ENCODE results near the gene CACNA1A.

The CACNA1A gene

GRCh38 chr19:13356686-13357280 is 149.5 kb downstream of the CACNA1A start:
- DNase-seq = no peak

DNA sequence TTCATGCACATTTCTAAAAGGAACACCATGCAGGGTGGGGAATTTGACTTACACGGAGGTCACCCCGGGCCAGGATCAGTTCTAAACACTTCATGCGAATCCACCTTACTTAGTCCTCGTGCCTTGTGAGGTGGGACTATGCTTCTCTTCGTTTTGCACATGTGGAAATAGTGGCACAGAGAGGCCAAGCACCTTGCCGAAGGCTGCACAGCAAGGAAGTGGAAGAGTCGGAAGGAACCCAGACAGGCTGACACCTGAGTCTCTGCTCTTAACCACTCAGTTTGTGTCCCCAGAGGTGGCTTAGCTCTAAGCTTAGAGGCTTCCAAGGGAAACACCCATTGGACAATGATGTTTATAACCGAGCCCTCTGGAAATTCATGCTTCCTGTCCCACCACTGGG is 150.1 kb downstream of the CACNA1A start:
- no peak for DNase-seq

DNA sequence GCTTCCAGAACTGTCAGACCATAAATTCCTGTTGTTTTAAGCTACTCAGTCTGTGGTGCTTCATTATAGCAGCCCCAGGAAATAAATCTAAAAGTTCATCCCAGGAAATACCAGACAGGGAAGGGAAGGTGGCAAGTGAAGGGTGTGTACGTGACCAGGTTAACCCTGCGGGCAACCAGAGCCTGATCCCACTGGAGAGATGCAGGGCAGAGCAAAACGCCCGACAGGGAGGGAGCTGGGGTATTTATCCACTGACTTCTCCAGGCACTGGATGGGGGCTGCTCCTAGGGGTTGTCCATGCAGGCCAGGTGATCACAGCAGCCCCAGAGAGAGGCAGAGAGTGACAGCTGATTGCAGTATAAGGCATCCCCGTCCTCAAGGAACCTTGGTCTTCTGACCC is 150.9 kb downstream of the CACNA1A start:
- no peak for DNase-seq

DNA sequence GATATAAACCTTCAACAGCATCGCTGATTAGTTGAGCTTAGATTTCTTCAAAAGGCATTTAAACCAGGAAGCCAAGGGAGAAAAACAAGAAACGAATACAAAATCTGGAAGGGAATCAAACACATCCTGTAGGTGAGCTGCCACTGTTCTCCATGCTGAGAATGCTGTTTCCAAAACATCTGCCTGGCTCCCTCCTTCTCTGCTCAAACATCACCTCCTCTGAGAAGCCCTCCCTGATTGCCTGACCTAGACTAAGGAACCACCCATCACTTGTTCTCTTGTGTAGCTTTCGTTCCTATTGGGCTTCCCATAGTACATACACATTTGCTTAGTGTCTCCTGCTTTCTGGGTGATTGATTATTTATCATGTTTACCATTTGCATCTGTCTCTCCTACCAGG is 152.7 kb downstream of the CACNA1A start:
- no peak for DNase-seq

DNA sequence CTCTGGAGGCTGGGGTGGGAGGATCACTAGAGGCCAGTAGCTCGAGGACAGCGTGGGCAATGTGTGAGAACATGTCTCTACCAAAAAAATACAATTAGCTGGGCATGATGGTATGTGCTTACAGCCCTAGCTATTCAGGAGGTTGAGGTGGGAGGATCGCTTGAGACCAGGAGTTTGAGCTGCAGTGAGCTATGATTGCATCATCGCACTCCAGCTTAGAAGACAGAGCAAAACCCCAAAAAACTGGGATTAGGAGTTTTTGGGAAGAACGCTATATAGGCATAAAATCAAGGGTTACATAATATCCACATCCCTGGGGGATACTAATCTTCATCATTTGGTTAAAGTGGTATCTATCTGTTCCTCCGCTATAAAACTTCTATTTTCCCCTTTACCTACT is 155.5 kb downstream of the CACNA1A start:
- no peak for DNase-seq

GRCh38 chr19:13350072-13350471 is 156.2 kb downstream of the CACNA1A start:
- DNase-seq = no peak

GRCh38 chr19:13347367-13347766 is 158.9 kb downstream of the CACNA1A start:
- DNase-seq = no peak

DNA sequence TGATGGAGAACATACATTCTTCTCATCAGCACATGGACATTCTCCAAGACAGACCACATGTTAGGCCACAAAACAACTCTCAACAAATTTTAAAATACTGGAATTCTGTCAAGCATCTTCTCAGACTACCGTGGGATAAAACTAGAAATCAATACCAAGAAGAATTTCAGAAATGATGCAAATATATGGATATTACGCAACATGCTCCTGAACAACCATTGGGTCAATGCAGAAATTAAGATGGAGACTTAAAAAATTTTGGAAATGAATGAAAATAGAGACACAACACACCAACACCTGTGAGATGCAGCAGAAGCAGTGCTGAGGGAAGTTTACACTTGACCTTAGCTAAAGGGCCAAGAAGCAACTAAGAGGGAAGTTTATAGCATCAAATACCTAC is 162.8 kb downstream of the CACNA1A start:
- DNase-seq = no peak

DNA sequence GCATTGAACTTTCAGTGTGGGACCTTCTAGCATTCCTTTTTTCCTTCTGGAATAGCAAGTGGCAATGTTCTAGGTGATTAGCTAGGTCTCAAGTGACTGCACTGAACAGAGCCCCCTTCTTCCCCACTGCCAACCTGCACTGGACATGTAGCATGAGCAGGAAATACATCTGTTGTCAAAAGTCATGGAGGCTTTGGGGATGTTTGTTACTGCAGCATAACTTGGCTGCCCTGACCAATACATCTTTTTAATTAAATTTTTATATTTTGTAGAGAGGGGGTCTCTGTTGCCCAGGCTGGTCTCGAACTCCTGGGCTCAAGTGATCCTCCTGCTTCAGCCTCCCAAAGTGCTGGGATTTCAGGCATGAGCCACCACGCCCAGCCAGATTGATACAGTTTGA is 163.6 kb downstream of the CACNA1A start:
- DNase-seq = no peak

- DNase-seq = no peak
Measured at GRCh38 chr19:13339869-13340268, 166.4 kb downstream of the CACNA1A start.

DNA sequence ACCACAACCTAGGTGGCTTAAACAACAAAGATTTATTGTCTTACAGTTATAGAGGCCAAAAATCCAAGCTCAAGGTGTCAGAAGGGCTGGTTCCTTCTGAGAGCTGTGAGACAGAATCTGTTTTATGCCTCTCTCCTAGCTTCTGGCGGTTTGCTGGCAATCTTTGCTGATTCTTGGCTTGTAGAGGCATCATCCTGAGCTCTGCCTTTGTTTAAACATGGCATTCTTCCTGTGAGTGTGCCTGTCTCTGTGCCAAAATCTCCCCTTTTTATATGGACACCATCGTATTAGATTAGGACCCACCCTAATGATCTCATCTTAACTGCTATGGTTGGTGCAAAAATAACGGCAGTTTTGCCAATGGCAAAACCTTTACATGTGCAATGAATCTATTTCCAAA is 169.1 kb downstream of the CACNA1A start:
- DNase-seq = no peak

DNA sequence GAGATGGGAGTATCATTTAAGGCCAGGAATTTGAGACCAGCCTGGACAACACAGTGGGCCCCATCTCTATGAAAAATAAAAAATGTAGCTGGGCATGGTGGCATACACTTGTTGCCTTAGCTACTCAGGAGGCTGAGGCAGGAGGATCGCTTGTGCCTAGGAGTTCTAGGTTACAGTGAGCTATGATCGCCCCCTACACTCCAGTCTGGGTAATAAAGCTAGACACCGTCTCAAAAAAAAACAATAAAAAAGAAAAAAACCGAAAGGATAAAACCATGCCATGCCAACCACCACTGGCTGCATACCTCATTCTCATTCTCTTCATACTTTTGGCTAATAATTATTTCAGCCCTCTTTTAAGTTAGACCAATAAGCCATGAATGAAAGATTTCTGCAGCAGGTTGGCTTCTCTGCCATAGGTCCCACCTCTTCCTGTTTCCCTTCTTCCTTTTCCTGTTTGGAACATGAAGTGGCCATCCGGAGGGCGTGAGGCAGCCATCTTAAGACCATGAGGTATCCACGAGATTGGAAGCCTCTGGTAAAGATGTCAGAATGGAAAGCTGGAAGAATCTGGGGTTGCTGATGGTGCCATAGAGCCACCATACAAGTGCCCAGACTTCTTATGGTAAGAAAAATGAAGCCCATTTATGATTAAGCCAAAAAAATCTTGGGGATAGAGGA is 171.3 kb downstream of the CACNA1A start:
- no peak for DNase-seq

- no peak for DNase-seq
Measured at GRCh38 chr19:13330285-13330684, 176.0 kb downstream of the CACNA1A start.

- no peak for DNase-seq
Measured at GRCh38 chr19:13329766-13330165, 176.5 kb downstream of the CACNA1A start.

GRCh38 chr19:13328241-13328640 is 178.0 kb downstream of the CACNA1A start:
- no peak for DNase-seq

- no peak for DNase-seq
Measured at GRCh38 chr19:13319526-13319925, 186.8 kb downstream of the CACNA1A start.

DNA sequence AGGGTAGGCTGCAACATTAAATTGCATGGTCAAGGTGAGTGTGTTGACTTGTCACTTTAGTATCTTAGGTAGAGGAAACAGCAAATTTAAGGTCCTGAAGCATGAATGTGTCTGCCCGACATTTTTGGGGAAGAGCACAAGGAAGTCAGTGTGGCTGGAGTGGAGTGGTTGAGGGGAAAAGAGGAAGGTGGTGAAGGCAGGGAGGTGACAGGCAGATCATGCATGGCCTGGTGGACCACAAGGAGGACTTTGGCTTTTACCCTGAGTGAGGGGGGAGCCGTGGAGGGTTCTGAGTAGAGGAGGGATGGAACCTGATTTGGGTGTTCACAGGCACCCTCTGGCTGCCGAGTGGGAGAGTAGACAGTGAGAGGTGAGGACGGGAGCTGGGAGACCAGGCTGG is 188.1 kb downstream of the CACNA1A start:
- no peak for DNase-seq

DNA sequence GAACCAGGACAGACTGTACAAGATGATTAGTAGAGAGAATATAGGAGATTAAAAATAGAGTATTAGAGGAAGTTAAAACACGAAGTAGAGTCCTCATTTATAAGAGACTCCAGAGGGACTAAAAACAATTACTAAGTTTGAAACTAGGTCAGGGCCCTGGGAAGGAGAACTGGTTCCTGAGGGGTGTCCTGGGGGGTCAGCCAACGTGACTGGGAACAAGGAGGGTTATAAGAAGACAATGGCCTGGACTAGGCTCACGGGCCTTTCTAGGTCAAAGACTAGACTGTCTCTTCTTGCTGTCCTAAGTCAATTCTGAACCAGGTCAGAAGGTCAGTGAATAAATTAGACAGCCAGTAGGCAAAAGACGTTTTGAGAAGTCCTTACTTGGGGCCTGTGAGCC is 190.8 kb downstream of the CACNA1A start:
- DNase-seq = no peak

DNA sequence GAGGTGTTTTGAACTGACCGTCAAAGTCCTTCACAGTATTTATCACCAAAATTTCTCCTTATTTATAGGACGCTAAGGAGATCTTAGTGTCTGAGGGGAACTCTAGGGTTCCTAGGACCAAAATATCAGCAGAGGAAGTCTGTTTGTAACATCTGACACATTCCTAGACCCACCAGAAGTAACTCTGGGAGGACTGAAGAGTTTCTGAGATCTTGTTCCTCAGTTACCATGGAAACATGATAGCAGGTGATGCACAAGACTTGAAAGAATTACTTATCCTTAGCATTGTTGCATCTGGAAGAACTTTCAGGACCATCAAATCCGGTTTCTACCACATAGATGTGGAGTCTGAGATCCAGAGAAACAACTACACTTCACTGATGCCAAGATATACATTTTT is 191.5 kb downstream of the CACNA1A start:
- no peak for DNase-seq

- DNase-seq = no peak
Measured at GRCh38 chr19:13313875-13314274, 192.4 kb downstream of the CACNA1A start.

DNA sequence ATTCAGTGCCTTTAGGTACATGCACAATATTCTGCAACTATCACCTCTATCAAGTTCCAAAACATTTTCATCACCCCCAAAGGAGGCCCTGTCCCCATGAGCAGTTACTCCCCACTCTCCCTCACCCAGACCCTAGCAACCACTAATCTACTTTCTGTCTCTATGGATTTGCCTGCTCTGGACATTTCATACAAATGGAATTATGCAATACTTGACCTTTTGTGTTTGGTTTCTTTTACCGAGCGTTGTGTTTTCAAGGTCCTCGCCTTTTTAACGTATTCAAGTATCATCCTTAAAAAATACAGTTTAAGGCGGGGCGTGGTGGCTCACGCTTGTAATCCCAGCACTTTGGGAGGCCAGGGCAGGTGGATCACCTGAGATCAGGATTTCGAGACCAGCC is 196.4 kb downstream of the CACNA1A start:
- DNase-seq = no peak

DNA sequence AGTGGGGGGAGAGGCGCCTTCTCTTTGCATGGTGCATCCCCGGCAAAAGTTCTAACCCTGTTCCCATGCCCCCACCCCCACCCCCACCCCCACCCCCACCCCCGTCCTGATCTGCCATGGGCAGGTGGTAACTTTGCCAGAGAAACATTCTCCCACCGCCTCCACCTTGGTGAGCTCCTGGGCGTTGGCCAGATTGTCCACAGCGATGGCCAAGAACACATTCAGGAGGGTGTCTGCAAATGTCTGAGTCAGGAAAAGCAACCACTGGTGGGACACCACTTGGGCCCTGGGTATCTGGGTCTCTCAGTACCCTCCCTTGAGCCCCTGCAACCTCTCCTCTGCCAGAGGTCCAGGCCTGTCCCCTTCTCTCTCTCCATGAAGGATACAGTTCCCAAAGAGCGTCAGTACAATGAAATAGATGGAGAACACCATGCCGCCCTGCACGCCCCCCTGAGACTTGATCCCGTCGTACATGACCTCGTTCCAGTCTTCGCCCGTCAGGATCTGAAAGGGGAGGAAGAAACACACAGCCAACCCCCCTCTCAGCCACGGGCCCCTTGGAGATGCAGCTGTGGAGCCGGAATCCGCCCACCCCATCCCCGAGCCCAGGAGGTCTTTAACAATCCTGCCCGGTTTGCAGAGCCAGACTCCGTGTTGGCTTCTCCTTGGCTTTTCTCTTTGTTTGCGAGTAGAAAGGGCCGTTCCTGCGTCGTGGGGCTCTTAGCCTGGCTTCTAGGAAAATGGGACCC is 202.7 kb downstream of the CACNA1A start:
- DNase-seq = no peak

DNA sequence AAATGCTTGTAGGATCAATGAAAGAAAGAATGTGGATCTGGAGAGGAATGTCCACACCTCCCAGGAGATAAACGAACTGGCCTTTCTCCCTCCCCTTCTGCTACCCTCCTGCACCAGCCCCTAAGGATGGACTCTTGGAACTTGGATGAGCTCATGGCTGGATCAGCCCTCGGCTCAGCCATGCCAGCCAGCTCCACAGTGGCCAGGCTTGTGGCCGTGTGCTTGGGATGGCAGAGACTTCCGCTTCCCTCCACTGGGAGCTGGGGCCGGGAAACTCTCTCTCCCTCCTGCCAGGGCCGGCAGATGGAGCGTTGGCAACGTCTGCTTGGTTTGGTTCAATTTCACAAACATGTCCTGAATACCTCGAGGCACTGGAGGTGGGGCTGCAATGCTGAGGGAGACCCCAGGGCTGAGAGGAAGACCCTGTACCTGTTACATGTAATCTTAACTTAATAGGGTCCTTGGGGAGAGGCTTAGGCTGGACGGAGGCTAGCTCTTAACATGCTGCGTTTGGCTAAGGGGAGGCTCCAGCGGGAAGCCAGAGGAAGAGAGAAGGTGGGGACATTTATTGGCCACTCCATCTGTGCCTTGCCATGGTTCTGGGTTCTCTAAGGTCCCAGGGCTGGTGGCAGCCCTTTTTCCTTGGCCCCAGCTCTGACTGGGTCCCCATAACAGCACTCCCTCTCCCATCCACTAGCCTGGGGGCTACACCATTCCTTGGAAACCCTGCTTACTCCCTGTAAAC is 203.6 kb downstream of the CACNA1A start:
- DNase-seq = no peak

Data from CD4-positive, alpha-beta T cell treated with Interleukin-4 for 4 hours (primary cell).